Measurements from ENCODE around the gene PCNT.
"Not testable (repeated sequence)": the region's sequence is repeated elsewhere in the genome, so short reads cannot be mapped to it uniquely, and the experiment has no call there.

The PCNT gene

GRCh38 chr21:46455575-46456385 is 131.8 kb downstream of the PCNT start:
- FAIRE-seq = no peak

DNA sequence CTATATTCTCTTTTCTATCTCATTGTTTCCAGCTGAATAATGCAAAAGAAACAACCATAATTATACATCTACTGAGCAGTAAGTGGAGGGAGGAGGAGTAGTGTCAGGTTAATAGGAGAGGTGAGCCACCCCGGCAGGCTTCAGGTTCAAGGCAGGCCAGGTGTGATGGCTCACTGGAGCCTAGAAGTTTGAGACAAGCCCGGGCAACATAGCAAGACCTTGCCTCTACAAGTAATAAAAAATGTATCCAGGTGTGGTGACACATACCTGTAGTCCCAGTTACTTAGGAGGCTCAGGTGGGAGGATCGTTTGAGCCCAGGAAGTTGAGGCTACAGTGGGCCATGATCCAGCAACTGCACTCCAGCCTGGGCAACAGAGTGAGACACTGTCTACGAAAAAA is 132.8 kb downstream of the PCNT start:
- no peak for FAIRE-seq

GRCh38 chr21:46457801-46458314 is 133.9 kb downstream of the PCNT start:
- FAIRE-seq = no peak

DNA sequence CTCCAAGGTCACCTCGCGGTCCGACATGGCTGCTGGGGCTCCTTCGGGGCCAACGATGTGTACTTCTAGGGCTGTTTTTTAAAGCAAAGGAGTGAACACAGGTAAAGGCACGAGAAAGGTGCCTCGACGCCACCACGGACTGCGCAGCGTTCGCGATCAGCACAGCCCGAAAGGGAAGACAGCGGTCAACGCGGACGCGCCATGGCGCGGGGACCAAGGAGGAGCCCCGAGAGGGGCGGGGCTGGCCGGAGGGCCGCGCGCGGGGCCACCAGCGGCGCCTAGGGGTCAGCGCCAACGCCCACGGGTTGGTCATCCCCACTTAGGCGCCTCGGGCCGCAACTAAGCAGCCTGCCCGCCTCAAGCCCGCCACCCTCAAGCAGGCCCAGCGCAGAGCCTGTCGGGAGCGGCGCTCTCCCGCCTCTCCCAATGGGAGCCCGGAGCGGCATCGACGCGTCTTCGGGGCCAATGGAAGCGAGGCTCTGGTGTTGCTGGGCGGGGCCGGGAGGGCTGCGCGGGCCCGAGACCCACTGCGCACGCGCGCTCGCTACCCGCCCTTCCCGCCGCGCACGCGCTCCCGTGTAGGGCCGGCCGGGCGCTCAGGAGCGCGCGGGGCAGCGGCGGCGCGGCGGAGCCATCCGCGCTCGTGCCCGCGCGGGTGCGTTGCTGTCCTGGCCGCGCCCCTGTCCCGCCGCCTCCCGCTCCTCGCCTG is 134.5 kb downstream of the PCNT start, which contains the start of gene DIP2A:
DIP2A (plus strand) TSS at position 577 of the 709 bp plus-strand sequence. CDS start 241 bp downstream, outside the sequence.
- no peak for FAIRE-seq

- no peak for FAIRE-seq
Observed at GRCh38 chr21:46459024-46459355, 135.0 kb downstream of the PCNT start.

GRCh38 chr21:46459356-46460112 is 135.6 kb downstream of the PCNT start:
- FAIRE-seq = no peak

DNA sequence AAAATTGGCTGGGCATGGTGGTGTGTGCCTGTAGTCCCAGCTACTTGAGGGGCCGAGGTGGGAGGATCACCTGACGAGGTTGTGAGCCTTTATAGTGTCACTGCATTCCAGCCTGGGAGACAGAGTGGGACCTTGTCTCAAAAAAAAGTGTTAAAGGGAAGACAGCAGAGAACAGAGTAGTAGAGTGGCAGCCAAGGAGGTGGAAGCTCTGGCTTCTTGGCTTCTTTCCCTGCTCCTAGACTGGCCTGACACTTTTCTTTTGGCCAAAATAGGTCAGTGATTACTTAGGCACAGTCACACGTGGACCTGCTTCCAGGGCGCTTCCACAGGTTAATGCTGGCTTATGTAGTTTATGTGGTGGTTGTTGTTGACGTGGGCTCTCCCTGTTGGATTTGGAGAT is 138.0 kb downstream of the PCNT start:
- no peak for FAIRE-seq

DNA sequence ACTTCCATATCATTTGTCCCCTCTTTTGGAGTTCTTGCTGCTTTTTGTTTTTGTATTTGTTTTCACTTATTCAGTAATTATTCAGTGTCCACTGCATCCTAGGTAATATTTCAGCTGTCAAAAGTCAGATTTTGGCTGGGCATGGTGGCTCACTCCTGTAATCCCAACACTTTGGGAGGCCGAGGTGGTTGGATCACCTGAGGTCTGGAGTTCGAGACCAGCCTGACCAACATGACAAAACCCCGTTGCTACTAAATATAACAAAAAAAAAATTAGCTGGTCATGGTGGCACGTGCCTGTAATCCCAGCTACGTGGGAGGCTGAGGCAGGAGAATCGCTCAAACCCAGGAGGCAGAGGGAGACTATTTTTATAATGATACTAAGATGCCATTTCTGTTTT is 141.2 kb downstream of the PCNT start:
- FAIRE-seq = not testable (repeated sequence)

GRCh38 chr21:46465651-46466050 is 141.7 kb downstream of the PCNT start:
- no peak for FAIRE-seq

DNA sequence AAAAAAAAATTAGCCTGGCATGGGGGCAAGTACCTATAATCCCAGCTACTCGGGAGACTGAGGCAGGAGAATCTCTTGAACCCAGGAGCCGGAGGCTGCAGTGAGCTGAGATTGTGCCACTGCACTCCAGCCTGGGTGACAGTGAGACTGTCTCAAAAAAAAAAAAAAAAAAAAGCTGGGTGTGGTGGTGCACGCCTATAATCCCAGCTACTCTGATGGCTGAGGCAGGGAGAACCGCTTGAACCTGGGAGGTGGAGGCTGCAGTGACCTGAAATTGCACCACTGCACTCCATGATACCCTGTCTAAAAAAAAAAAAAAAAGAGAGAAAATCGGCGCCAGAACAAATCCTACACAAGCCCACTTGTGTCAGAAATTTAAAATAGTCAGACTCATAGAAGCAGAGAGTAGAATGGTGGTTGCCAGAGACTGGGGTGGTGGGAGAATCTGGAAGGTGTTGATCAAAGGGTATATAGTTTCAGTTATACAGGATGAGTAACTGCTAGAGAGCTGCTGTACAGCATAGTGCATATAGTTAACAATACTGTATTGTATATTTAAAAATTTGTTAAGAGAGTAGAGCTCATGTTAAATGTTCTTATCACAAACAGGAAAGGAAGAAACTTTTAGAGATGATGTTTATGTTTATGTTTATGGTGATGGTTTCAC is 144.3 kb downstream of the PCNT start:
- no peak for FAIRE-seq

GRCh38 chr21:46469275-46469674 is 145.3 kb downstream of the PCNT start:
- no peak for FAIRE-seq

- no peak for FAIRE-seq
Observed at GRCh38 chr21:46471514-46471913, 147.6 kb downstream of the PCNT start.

DNA sequence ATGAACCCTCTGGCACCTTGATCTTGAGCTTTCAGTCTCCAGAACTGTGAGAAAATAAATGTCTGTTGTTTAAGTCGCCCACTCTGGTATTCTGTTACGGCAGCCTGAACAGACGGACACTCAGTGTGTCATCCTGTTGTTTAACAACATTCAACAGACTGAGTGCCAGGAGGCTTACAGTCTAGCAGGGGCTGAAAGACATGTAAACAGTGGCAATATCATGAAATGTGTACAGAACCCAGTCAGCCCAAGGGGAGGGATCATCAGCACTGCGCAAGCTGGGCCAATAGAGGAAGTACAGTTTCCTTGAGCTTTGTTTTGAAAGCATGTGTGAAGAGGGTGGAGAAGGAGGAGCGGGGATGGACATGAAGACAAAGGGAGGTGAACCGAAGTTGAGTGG is 148.3 kb downstream of the PCNT start:
- no peak for FAIRE-seq

DNA sequence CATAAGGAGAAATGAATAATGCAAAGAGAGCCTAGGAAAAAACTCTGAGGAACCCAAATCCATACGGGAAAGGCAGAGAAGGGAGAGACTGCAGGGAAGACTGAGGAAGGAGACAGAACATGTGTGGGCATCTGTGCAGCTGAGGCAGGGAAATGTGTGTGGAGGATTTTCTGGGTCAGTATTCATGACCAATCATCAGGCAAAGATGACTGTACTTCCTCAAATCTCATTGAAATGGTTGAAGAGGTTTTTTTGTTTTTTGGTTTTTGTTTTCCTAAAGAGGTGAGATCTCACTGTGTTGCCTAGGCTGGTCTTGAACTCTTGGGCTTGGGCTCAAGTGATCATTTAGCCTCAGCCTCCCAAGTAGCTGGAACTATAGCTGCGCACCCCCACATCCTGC is 150.4 kb downstream of the PCNT start:
- no peak for FAIRE-seq

GRCh38 chr21:46475296-46475695 is 151.3 kb downstream of the PCNT start:
- FAIRE-seq = no peak

DNA sequence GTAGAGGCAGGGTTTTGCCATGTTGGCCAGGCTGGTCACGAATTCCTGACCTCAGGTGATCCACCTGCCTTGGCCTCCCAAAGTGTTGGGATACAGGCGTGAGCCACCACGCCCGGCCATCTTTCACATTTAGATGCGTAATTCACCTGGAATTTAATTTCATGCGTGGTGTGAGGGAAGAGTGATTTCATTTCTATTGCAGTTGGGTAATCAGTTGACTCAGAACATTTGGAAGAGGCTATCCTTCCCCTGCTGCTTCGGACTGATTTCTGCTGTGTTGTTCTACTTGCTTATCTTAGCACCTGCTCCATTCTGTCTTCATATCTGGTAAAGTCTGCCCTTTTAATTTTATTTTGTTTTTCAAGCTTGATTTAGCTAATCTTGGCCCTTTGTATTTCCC is 153.8 kb downstream of the PCNT start:
- no peak for FAIRE-seq

GRCh38 chr21:46478910-46479309 is 155.0 kb downstream of the PCNT start:
- FAIRE-seq = no peak

GRCh38 chr21:46480466-46480865 is 156.5 kb downstream of the PCNT start:
- no peak for FAIRE-seq

DNA sequence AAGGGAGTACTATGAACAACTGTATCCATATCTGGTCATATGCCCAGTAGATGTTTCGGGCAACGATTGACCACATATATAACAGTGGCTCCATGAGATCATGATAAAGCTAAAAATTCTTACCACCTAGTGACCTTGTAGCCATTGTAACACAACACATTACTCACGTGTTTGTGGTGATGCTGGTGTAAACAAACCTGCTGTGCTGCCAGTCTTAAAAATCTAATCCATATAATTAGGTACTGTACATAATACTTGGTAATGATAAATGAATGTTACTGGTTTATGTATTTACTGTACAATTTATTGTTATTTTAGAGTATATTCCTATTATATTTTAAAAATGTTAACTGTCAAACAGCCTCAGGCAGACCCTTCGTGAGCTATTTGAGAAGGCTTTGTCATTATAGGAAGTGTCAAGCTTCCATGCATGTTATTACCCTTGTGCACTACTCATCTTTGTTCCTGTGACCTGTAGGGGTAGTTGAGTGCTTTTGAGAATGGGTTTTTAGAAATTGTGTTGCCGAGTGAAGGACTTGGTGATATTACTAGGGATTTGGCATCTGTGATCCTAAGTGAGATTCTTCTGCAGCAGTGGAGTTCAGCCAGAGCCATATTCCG is 158.4 kb downstream of the PCNT start:
- FAIRE-seq = no peak

- FAIRE-seq = no peak
Observed at GRCh38 chr21:46482846-46483231, 158.9 kb downstream of the PCNT start.

DNA sequence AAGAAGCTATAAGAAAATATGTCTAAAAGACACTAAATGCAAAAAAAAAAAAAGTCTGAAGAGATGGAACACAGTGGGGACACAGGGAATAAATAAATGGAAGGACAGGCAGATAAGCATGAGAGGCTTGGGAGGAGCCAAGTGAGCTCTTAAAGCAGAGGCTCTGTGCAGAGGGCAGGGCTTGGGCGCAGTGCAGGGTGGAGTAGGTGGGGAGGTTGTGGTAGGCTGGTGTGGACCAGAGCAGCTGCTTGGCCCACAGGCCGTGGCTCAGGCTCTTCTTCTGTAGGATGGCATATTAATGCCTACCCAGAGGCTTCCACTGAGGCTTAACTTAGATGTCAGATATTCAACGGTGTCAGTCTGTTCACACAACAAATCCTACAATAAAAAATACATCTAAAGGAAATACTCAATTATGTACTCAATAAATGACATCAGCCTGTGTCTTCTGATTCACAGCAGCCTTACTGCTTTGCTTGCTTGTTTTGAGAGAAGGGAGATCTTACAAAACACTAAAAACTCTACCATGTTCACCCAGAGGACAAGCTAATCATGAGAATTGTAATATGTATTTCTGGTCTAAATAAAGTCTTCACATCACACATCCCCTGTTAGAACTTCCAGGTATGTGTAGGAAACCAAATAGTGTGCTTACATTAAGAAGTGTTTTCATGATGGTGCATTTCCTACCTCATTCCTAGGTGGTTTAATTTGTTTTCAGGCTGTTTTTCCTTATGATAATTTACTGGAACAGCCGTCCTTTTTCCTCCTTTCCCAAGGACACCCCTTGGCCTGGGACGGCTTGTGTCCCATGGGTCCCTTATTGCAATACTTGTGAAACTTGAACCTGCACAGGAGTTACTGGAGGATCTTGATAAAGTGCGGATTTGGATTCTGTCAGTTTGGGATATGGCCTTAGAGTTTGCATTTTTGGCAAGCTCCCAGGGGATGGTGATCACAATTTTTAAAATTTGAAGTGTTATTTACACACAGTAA is 159.6 kb downstream of the PCNT start:
- FAIRE-seq = no peak
